ENCODE data around the gene PTPRN2. TPM values are rescaled to one million over a fixed set of nuclear protein-coding genes. Genes with fewer than 3 reads are reported as not detected.

The PTPRN2 gene
- total and polyA plus RNA-seq, 2 of the 8 experiments (the other 6 are each of a cell fraction or from before 2014, with no cell fraction given): 2.6 to 4.5 TPM

- no peaks in the 10 kb centered on the region; the same call in 1 of the 2 replicates for H3K23me2 ChIP-seq (ENCODE audit: low read depth, low read length)
- no peak overlapping the region; the same call in 1 of the 2 replicates for H2BK15ac ChIP-seq (ENCODE audit: low read length)
- H2BK12ac ChIP-seq (ENCODE audit: low read depth, low read length): no peak overlapping the region
- H4K5ac ChIP-seq (ENCODE audit: insufficient read length, low read depth, low read length): no peak overlapping the region
- no peak overlapping the region for H4K8ac ChIP-seq (ENCODE audit: extremely low read depth, insufficient read depth, low read length)
- H3K4ac ChIP-seq (replicated peaks; ENCODE audit: insufficient read length, low read depth, low read length): no peak overlapping the region
- H3K4me2 ChIP-seq (ENCODE audit: insufficient read depth in 1 of 2, low read depth in 2 of 2, low read length in 2 of 2): no peak overlapping the region
- no peak overlapping the region for H3K56ac ChIP-seq (replicated peaks; ENCODE audit: insufficient read length, low read depth, low read length)
- H2BK5ac ChIP-seq (ENCODE audit: low read depth, low read length): no peak overlapping the region
- DNase-seq (ENCODE audit: low read depth in 1 of 2, low spot score in 2 of 2): no peak
- WGBS, 2 experiments (ENCODE audit: extremely low coverage in 1 of 2, insufficient coverage in 1 of 2, insufficient read length in 1 of 2, insufficient replicate concordance in 2 of 2, low coverage in 1 of 2, low lambda C conversion rate in 2 of 2, missing lambda C conversion rate in 1 of 2): 94% methylated on average over 25 of the region's 26 CpGs; no CpG with 5 or more reads in 1 of the 2 experiments
- no peak overlapping the region for H3K14ac ChIP-seq (ENCODE audit: insufficient read length)
- H3K23ac ChIP-seq (ENCODE audit: insufficient read length): no peak overlapping the region
- H4K91ac ChIP-seq (replicated peaks; ENCODE audit: insufficient read length, low read length): no peak overlapping the region
- H3K18ac ChIP-seq (ENCODE audit: extremely low read depth, low read length): no peak overlapping the region
- ChIA-PET POLR2A (ENCODE audit: partially characterized antibody) (no interaction called here), CTCF (ENCODE audit: partially characterized antibody) (interaction anchor here (1.4 kb wide), 1 partner anchor 9 kb away, joined by 4 read pairs; no protein-coding TSS in a partner anchor)
- no peaks in the 10 kb centered on the region for H3K79me1 ChIP-seq (ENCODE audit: low read depth, low read length)
- H2BK120ac ChIP-seq (replicated peaks; ENCODE audit: low read depth, low read length): no peak overlapping the region
- TF ChIP-seq KDM4A (IDR thresholded peaks at IDR 0.05; ENCODE audit: low read depth, low read length, severe bottlenecking): no peak
- no peak for TF ChIP-seq CHD1 (IDR thresholded peaks at IDR 0.05; ENCODE audit: low read depth, low read length)
- TF ChIP-seq YY1 (IDR thresholded peaks at IDR 0.05; ENCODE audit: low read depth, low read length): no peak
- TF ChIP-seq PHF8 (conservative IDR thresholded peaks at IDR 0.05; ENCODE audit: low read depth, low read length): no peak
- no peak for TF ChIP-seq SIRT6 (IDR thresholded peaks at IDR 0.05; ENCODE audit: low read length)
- TF ChIP-seq SIN3A (conservative IDR thresholded peaks at IDR 0.05 in 1 of 2, IDR thresholded peaks at IDR 0.05 in 1 of 2; ENCODE audit: low read depth in 1 of 2, low read length in 2 of 2): no peak
- no peaks in the 10 kb centered on the region for H3K79me2 ChIP-seq (ENCODE audit: control insufficient read depth in 1 of 2, insufficient read depth in 2 of 2, low read length in 2 of 2)
- no peak overlapping the region for H3K4me3 ChIP-seq (ENCODE audit: extremely low read depth in 1 of 4, insufficient read depth in 2 of 4, low read depth in 3 of 4, low read length in 4 of 4)
- H2BK20ac ChIP-seq (ENCODE audit: low read length): no peak overlapping the region
- H3K27me3 ChIP-seq (replicated peaks in 1 of 4; ENCODE audit: control insufficient read depth in 3 of 4, extremely low read depth in 1 of 4, insufficient read depth in 3 of 4, low read length in 3 of 4): no peaks in the 10 kb centered on the region
- H3K4me1 ChIP-seq (replicated peaks in 1 of 4; ENCODE audit: control insufficient read depth in 3 of 4, insufficient read depth in 4 of 4, low read length in 3 of 4): peaks cover 3 to 11% (median 3%) of the 10 kb centered on the region in 4 experiments
- H3K27ac ChIP-seq (ENCODE audit: low read depth, low read length): no peak overlapping the region
- H3K9me3 ChIP-seq (ENCODE audit: insufficient read depth in 2 of 2, low read depth in 1 of 2, low read length in 1 of 2): peaks cover 13 to 14% of the 10 kb centered on the region in 2 experiments
- H2AFZ ChIP-seq (ENCODE audit: low read length): no peak overlapping the region
- no peak overlapping the region for H3K9ac ChIP-seq (replicated peaks in 1 of 4; ENCODE audit: extremely low read depth in 1 of 4, low read depth in 3 of 4, low read length in 3 of 4)
- no peak overlapping the region for H2AK5ac ChIP-seq (ENCODE audit: low read depth, low read length)
- no peak for FAIRE-seq
- no peaks in the 10 kb centered on the region for H4K20me1 ChIP-seq (replicated peaks in 1 of 2; ENCODE audit: control insufficient read depth in 1 of 2, insufficient read depth in 2 of 2, low read length in 2 of 2)
- no peaks in the 10 kb centered on the region for H3K36me3 ChIP-seq (ENCODE audit: control insufficient read depth in 2 of 4, insufficient read depth in 4 of 4, low read length in 3 of 4)
These were observed 636.1 kb downstream of the PTPRN2 start for GRCh38 chr7:157951300-157952049.

All from H1 (cell line).